DMS114 treated with DMSO at 0.1 percent for 48 hours (cell line): Measurements from ENCODE around the gene SYNJ2.
"Not testable (repeated sequence)": the region's sequence is repeated elsewhere in the genome, so short reads cannot be mapped to it uniquely, and the experiment has no call there.

ENCODE experiments used
- DNase-seq: peaks from one replicate; lab custom pipeline; 2025; ENCODE audit not compliant: unreplicated experiment; lab: John Stamatoyannopoulos, UW

The SYNJ2 gene

GRCh38 chr6:157954150-157955117, 27.2 kb upstream of the SYNJ2 start:
- no peak for DNase-seq

GRCh38 chr6:157955675-157956074, 26.0 kb upstream of the SYNJ2 start:
- no peak for DNase-seq

- DNase-seq = no peak
Measured at GRCh38 chr6:157956171-157956730, 25.4 kb upstream of the SYNJ2 start.

- no peak for DNase-seq
Measured at GRCh38 chr6:157959451-157960227, 22.0 kb upstream of the SYNJ2 start.

GRCh38 chr6:157961153-157961831, 20.4 kb upstream of the SYNJ2 start:
- no peak for DNase-seq

- DNase-seq = no peak
Measured at GRCh38 chr6:157961832-157962575, 19.7 kb upstream of the SYNJ2 start.

- DNase-seq = no peak
Measured at GRCh38 chr6:157962601-157963302, 18.9 kb upstream of the SYNJ2 start.

- DNase-seq = no peak
Measured at GRCh38 chr6:157964100-157964499, 17.6 kb upstream of the SYNJ2 start.

GRCh38 chr6:157965387-157965786, 16.3 kb upstream of the SYNJ2 start:
- DNase-seq = no peak

GRCh38 chr6:157966589-157966977, 15.1 kb upstream of the SYNJ2 start:
- DNase-seq = no peak

GRCh38 chr6:157967020-157967419, 14.6 kb upstream of the SYNJ2 start:
- no peak for DNase-seq

- no peak for DNase-seq
Measured at GRCh38 chr6:157967486-157967885, 14.2 kb upstream of the SYNJ2 start.

- DNase-seq = not testable (repeated sequence)
Measured at GRCh38 chr6:157972177-157972576, 9.5 kb upstream of the SYNJ2 start.

GRCh38 chr6:157974341-157974894, 7.2 kb upstream of the SYNJ2 start:
- no peak for DNase-seq

- DNase-seq = no peak
Measured at GRCh38 chr6:157974967-157975366, 6.7 kb upstream of the SYNJ2 start.

GRCh38 chr6:157975456-157975855, 6.2 kb upstream of the SYNJ2 start:
- no peak for DNase-seq

GRCh38 chr6:157976345-157977175, 5.1 kb upstream of the SYNJ2 start:
- no peak for DNase-seq

GRCh38 chr6:157977176-157977804, 4.4 kb upstream of the SYNJ2 start:
- no peak for DNase-seq
